HG03108 (cell line): ENCODE measurements around the gene UBXN11.
"Not testable (repeated sequence)": the region's sequence is repeated elsewhere in the genome, so short reads cannot be mapped to it uniquely, and the experiment has no call there.

Experiments used
- ATAC-seq: cut with Tn5 transposase; IDR thresholded peaks from one replicate; pipeline ENCODE4 v1.9.1; 2021; ENCODE audit warnings: moderate library complexity; ENCODE audit not compliant: unreplicated experiment

The UBXN11 gene

DNA sequence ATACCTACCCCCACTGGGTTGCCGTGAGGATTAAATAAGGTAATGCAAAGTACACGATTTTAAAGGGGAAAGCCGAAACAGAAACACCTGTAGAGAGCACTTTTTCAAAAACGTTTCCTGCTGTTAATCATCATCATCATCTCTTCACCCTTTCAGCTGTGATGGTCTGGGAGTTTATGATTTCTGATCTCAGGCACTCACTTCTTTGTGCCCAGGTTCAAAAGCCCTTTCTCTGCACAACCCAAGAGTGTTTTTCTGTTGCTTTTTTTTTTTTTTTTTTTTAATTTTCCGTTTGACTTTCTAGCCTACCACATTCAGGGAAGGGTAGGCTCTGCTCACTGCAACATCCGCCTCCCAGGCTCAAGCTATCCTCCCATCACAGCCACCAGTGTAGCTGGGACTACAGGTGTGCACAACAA lies 936 bp upstream of the UBXN11 start:
- ATAC-seq: no peak

DNA sequence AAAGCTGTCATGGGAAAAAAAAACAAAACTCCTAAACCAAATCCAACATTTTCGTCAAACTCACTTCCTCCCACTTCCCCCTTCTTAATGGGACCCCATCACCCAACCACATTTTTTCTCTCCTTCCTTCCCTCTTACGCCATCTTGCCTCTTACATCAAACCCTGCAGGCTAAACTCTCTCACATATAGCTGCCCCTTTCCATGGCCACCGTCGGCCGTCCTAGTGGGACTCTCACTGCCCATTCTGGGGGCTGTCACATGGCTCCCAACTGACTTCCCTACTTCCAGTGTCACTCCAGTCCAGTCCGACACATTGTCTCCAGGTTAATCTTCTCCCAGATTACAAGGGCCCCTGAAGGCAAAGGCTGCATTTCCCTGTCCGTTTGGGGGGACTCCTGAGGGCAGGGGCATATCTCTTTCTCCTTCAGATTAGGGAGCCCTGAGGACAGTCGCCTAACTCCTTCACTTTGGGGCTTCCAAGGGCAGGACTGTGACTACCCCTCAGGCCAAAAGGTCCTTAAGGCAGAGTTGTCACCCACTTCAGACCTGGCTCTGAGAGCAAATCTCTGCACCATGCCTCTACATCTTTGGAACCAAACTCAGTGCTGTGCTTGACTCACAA lies 658 bp downstream of the UBXN11 start:
- ATAC-seq: no peak

DNA sequence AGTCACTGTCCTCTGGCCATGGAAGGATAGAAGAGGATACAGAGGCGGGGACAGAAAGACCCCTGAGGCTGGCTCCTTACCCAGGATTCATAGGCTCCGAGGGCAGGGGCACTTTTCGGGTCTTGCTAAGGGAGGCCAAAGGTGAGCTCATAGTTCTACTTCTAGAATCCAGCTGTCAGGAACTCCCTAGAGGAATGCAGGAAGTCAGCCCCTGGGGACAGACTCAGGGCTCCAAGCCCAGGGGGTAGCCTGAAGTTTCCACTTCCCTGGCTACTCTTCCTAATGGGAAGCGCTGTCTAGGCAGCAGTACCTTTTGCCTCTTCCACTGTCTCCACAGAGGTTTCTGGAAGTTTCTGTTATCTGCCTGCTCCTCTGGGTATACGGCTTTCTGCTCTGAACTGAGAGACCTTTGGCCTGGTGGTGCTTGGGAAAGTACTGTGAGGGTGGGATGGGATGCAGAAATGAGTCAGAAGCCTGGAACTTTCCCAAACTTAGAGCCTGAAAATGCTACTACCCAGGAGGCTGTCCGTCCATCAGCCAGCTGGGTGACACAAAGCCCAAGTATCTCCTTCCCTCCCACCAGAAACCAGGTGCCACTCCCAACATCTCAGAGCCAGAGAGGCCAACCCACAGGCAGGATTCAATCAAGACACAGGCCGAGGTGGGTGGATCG lies 3.6 kb downstream of the UBXN11 start:
- no peak for ATAC-seq

DNA sequence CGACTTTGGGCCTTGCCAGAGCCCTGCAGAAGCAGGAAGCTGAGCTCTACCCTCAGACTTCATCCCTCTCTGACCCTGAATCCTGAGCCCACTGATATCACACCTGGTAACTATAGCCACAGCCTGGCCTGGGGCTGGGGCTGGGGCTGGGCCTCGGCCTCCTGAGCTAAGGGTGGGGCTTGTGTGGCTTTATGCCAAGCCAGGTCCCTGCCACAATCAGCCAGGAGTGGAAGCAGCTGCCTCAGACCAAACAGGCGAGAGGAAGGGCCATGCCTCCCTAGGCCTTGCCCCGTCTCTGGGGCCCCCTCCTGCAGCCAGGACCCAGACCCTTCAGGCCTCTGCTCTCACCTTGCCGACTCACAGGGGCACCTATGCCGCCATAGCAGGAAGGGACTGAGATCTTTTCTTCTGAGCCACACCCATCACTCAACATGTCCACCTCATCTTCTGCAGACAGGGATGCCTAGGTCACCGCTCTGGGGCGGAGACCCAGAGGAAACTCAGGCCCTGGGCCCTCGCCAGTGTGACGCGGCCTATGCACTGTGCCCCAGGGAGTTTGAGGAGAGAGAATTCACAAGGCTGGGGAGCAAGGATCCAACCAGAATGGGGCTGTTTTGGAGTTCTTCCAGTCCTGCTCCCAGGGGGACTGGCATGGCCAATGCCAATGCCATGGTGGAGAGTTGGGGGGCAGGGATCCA lies 5.7 kb downstream of the UBXN11 start:
- ATAC-seq: no peak

DNA sequence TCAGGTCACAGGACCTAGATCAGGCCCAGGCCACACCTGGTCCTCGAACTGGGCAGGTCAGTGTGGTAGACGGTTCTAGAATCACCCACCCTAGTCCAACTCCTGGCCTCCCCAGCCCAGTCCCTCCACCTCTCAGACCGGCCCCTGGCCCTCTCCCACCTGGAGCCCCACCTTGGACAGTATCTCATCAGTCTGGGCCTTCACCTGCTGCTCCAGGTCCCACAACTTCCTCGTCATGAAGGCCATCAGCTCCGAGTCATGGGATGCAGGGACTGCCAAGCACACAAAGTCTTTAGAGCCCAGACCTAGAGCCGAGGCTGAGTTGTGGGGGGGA lies 8.7 kb downstream of the UBXN11 start:
- no peak for ATAC-seq

DNA sequence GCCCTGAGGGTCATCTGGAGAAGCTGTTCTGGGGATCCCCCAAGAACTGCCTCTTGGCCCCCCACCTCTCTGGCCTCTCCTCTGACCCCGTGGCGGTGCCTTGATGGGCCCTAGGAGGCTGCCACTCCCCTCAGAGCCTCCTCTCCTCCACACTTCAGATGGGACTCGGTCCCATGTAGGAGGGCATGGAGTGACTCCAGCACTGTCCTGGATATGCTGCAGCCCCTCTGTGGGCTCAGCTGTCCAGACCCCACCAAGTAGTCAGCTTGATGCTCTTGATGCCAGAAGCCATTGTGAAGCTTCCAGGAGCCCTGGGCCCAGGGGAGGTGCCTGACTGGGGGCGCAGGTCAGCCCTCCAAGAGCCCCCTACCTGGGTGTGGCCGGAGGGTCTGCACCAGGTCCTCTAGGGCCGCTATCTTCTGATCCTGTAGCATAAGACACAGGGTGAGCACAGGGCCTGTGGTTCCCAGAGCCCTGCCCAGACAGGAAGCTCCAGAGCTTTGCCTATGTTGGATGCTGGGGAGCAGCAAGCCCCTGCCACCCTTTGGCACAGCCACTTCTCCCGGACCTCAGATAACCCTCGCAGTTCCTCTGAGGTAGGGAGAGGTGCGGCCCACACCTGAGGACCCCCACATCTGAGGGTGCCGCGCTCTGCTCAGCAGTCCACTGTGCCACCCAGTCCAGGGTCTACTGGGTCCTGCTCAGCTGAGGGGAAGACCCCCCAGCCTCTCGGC lies 9.2 kb downstream of the UBXN11 start:
- no peak for ATAC-seq

DNA sequence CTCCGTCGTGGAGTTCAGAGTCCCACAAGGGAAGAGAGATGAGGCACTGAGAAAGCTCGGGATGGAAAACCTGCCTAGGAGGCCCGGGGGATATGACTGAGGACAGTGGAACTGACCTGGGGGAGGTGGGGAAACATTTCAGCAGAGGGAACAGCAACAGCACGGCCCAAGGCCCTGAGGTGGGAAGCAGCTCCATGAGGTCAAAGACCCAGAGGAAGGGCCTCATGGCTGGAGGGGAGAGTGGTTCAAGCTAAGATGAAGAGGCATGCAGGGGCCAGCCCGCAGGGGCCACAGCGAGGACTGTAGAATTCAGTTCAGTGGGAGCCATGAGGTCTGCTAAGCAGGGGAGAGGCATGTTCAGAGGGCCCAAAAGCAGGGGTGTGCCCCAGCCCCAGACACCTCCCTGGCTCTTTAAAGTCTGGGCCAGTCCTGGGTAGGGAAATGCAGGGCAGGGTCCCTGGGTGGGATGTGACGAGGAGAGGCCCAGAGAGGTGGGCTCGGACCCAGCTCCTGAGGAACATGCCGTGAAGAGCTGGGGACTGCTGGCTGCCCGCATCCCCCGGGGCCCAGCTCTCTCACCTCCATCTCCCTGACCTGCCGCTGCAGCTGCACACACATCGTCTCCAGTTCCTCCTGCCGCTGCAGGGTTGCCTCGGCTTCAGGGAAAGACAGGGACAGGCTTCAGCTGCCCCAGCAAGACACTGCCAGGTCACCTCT lies 9.9 kb downstream of the UBXN11 start:
- ATAC-seq: no peak

DNA sequence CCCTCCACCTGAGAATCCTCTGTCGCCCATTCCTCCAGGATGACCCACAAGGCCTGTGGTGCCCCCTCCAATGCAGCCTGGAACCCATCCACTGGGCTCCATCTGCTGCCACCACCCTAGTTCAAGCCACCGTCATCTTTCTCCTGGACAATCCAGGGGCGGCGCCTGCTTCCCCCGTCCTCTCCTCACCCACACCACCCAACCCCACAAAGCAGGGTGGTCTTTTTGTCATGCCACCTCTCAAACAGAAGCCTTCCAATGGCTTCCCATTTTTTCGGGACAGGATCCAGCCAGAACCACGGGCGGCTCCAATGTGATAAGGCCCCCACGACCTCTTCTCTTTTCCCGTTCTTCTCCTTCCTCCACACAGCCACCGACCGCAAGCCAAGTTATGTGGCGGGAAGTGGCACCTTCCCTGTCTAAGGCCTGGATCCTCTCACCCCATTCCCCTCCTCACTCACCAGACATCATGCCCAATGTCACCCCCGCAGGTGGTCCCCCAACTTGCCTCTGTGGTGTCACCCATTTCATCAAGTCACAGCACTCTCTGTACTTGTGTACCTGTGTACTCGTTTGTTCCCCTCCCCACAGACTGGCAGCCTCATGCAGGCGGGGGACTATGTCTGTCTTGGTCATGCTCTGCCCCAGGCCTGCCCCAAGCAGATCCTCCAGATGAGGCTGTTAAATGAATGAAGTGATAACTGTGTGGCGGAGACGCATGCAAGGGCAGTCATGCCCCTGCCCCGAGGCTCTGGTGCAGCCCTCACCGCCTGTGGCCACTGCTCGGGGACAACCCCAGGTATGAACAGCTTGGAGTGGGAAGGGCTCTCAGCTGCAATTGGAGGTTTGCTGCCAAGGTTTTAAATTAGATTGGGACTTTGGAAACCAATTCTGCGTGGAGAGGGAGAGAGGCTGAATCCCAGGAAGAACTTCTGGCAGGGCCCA lies 11.0 kb downstream of the UBXN11 start:
- ATAC-seq: no peak

DNA sequence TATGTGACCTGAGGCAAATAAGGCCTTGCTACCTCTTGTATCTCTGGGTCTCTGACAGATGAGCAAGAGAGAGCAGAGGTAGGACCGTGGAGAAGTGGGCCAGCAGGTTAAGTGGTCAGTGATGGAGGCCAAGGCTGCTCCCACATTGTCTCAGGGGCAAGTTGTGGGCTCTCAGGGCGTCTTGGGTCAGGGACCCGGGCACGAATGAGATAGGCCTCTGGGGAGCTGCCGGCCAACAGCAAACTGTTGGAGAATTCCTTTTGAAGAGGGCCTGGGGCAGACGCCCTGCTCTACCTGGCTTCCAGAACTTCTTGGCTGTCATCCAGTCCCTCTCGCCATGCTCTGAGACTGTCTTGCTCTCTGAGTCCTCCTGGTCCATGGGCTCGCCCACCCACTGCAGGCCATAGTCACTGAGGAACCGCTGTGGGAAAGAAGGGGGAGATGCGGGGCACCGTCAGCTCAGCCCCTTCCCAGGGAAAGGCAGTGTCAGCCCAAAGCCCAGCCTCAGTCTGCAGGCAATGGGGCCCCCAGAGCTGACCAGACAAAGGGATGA lies 12.4 kb downstream of the UBXN11 start:
- no peak for ATAC-seq

DNA sequence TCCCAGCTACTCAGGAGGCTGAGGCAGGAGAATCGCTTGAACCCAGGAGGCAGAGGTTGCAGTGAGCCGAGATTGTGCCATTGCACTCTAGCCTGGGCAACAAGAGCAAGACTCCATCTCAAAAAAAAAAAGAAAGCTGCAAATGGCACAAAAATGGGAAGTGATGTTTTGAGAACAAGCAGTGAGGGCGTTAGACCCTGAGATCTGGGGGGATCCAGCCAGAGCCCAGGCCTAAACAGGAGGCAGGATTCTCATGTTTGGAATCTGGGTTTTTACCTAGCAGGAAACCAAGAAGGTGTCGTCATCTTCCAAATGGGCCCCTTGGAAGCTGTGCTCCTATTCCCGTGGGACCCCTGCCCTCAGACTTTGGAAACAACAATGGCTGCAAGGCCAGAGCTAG lies 13.7 kb downstream of the UBXN11 start:
- ATAC-seq: not testable (repeated sequence)

DNA sequence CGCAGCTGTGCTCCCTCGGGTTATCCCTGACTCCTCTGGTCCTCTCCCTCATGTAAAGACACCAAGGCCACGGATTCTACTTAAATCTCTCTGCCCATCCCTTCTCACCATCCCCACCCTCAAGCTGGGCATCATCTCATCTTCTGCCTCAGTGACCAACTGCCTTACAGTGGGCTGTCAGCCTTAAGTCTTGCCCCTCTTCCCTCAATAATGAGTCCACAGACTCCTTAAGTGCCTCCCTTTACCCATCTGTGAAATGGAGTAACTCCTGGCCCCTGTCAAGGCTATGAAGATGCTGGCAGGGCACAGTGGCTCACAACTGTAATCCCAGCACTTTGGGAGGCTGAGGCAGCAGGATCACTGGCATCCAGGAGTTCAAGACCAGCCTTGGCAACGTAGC lies 14.5 kb downstream of the UBXN11 start:
- ATAC-seq: no peak

DNA sequence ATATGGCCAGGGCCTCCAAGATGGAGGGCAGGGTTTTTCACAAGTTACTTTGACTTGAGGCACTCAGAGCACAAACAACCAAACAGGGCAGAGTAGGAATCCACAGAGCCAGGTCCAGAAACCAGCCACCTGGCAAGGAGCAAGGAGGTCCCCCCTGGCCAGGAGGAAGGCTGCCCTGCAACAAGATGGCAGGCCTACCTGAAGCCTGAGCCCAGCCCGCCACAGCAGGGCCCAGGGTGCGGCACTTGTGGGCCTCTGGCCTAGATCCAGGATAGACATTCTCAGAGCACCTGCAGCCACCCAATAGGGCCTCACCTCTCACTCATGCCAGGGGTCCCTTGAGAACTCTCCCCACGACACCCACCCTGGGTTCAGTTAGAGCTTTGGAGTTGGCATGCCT lies 15.0 kb downstream of the UBXN11 start:
- ATAC-seq: no peak

DNA sequence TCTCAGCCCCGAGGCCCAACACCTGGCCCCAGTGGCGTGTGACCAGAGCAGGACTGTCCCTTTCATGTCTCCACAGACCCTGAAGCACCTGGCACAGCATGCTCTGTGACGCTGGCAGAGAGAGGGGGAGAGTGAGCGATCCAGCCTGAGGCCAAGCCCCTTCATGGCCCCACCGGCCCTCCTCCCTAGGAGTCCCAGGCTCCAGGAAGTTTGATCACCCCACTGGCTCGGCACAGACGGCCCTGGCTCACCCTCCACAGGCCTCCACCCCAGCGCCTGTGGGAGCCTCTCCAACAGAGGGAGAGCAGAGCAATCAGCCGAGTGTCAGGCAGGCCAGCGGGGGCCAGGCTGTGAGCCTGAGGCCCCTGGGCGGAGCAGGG lies 15.6 kb downstream of the UBXN11 start:
- ATAC-seq: no peak

DNA sequence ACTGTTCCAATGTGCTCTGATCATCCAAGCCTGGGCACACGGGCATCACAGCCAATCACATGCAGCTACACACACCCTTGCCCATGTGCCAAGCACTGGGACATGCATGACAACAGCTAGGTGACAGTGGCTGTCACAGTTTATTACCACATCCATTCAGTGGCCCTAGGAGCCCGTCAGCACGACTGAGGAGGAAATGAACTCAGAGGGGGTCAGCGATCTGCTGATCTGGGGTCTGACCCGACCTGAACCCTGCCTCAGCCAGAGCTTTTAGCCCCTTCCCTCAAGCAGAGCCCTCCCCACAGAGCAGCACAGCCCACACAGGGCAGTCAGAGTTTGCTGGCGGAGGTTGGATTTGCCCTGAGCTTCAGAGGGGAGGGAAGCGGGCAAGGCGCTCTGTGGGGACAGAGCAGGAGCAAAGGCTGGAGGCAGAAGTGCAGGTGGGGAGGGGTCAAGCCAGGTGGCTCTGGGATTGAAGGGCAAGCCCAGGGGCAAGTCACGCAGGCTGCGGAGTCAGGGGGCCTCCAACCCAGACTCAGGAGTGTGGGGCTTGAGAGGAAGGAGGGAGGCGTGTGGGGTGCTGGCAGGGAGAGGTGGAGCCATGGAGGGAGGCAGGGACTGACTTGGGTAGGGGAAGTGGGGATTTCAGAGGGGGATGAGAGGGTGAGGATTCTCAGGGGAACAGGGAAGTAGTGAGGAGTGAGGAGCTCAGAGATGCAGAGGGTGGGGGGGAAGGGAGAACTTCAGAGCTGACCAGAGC lies 16.1 kb downstream of the UBXN11 start:
- no peak for ATAC-seq

DNA sequence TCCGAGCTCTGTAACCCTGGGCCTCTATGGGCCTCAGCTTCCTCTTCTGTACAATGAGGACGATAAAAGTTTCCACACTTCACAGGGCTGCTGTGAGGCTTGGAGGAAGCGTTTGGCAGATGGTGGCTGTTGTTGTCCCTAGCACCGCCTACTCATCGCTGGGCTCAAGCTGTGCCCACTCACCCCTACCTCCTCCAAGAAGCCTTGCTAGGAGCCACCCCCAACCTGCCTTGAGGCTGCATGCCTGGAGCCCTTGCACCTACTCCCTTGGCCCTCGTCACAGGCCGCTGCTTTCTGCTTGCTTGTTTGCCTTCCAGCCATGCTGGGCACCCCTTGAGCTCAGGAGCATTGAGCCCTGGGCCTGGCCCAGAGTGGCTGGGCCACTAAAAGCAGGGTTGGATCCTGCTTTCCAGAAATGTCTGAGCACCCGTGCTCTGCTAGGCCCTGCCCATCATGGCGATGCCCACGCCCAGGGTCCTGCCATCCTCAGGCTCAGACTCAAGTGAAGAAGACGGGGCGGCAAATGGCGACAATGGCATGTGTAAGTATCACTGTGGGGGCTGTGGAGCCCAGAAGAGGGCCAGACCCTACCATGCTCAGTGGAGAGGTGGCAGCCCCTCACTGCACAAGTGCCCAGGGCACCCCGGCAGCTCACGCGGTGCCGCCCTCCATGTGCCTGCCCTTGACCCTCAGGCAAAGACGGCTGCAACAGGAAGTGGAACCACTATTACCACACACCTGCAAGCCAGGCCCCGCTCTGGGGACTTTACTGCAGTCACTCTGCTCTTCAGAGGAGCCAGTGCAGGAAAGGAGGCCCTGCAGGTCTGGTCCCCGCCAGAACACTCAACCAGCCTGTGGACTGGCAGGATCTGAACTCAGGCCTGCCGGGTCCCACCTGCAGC lies 17.0 kb downstream of the UBXN11 start:
- ATAC-seq: no peak

DNA sequence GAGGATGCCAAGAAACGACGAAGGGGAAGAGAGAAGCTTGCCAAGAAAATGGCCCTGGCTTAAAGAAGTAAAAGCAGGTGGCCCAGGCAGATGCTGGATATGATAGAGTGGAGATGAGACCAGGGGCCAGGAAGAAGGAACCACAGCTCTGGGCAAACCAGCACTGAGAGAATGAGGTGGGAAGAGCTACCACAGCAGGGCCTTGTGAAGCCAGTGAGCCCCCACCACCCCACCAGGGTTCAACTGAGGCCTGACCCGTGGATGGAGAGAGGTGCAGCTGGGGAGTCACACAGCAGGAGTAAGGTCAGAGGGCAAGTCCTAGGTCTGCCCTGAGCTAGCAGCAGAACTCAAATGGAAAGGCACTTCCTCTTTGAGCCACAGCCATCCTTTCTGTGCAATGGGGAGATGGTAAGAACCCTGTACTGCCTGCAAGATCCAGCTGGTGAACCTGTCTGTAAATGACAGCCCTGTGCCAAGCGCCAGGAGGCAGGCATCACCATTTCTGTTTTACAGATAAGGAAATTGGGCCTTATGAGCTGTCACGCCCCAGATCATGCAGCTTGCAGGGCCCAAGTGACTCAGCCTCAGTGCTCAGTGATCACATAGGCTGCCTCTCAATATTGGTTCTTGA lies 18.0 kb downstream of the UBXN11 start:
- ATAC-seq: no peak

DNA sequence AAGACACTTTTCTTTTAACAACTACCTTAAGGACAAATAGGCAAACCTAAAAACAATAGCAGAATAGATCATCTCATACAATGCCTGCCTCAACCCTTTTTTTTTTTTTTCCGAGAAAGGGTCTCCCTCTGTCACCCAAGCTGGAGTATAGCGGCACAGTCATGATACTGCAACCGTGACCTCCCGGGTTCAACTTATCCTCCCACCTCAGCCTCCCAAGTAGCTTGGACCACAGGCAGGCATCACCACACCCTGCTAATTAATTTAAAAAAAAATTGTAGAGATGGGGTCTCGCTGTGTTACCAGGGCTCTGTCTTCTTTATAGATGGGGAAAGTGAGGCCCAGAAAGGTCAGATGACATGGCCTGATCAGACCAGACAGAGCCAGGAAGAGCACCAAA lies 18.6 kb downstream of the UBXN11 start:
- no peak for ATAC-seq
